ENCODE data around the gene COBLL1.
"Not testable (repeated sequence)": the region's sequence is repeated elsewhere in the genome, so short reads cannot be mapped to it uniquely, and the experiment has no call there.

DNA sequence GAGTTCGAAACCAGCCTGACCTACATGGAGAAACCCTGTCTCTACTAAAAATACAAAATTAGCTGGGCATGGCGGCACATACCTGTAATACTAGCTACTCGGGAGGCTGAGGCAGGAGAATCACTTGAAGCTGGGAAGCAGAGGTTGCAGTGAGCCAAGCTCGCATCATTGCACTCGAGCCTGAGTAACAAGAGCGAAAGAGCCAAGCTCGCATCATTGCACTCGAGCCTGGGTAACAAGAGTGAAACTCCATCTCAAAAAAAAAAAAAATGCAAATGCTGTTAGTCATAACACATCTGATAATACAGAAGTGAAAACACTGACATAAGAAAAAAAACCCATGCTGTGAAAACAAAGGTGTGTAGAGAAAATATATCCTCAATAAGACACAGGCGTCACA is 80.4 kb downstream of the COBLL1 start:
- TF ChIP-seq, protein P1, sequence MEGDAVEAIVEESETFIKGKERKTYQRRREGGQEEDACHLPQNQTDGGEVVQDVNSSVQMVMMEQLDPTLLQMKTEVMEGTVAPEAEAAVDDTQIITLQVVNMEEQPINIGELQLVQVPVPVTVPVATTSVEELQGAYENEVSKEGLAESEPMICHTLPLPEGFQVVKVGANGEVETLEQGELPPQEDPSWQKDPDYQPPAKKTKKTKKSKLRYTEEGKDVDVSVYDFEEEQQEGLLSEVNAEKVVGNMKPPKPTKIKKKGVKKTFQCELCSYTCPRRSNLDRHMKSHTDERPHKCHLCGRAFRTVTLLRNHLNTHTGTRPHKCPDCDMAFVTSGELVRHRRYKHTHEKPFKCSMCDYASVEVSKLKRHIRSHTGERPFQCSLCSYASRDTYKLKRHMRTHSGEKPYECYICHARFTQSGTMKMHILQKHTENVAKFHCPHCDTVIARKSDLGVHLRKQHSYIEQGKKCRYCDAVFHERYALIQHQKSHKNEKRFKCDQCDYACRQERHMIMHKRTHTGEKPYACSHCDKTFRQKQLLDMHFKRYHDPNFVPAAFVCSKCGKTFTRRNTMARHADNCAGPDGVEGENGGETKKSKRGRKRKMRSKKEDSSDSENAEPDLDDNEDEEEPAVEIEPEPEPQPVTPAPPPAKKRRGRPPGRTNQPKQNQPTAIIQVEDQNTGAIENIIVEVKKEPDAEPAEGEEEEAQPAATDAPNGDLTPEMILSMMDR (IDR thresholded peaks at IDR 0.05), result not testable (repeated sequence)
- TF ChIP-seq POLR2A (IDR thresholded peaks at IDR 0.05), result not testable (repeated sequence)

All from right lobe of liver (tissue), 4 donors.